Measurements from ENCODE around the gene RPUSD2.

- no peak for TF ChIP-seq CTCF (IDR thresholded peaks at IDR 0.05)
- no peak for TF ChIP-seq POLR2A (IDR thresholded peaks at IDR 0.05)
- TF ChIP-seq EP300 (IDR thresholded peaks at IDR 0.05) = no peak
These were observed 26.7 kb downstream of the RPUSD2 start for GRCh38 chr15:40595773-40596172.
